ENCODE data around the gene PPFIA4.

DNA sequence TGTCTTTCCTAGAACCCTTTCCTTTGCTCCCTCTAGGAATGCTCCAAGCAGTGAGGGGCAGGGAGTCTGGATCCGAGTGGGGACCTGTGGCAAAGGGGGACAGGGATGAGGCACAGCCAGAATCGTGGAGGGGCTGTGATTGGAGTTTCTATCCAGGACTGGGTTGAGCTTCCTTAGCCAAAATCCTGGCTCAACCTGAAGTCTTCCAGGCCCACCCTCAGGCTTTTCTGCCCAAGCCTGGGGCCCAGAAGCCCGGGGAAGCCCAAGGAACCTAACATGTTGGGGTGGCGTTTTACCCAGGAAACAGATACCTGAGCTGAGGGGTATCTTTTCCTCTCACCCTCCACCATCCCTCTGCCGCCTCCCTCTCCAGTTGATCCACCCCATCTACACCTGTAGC is 54.2 kb downstream of the PPFIA4 start:
- TF ChIP-seq, protein P1, sequence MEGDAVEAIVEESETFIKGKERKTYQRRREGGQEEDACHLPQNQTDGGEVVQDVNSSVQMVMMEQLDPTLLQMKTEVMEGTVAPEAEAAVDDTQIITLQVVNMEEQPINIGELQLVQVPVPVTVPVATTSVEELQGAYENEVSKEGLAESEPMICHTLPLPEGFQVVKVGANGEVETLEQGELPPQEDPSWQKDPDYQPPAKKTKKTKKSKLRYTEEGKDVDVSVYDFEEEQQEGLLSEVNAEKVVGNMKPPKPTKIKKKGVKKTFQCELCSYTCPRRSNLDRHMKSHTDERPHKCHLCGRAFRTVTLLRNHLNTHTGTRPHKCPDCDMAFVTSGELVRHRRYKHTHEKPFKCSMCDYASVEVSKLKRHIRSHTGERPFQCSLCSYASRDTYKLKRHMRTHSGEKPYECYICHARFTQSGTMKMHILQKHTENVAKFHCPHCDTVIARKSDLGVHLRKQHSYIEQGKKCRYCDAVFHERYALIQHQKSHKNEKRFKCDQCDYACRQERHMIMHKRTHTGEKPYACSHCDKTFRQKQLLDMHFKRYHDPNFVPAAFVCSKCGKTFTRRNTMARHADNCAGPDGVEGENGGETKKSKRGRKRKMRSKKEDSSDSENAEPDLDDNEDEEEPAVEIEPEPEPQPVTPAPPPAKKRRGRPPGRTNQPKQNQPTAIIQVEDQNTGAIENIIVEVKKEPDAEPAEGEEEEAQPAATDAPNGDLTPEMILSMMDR (IDR thresholded peaks at IDR 0.05), result no peak
- no peak for TF ChIP-seq POLR2A (IDR thresholded peaks at IDR 0.05)
